GM19328 (cell line): ENCODE data around the gene OR14A16.

Experiments
- ATAC-seq: cut with Tn5 transposase; IDR thresholded peaks from one replicate; pipeline ENCODE4 v1.9.1; 2021; ENCODE audit warnings: mild to moderate bottlenecking, moderate library complexity; ENCODE audit not compliant: unreplicated experiment

Gene OR14A16, protein sequence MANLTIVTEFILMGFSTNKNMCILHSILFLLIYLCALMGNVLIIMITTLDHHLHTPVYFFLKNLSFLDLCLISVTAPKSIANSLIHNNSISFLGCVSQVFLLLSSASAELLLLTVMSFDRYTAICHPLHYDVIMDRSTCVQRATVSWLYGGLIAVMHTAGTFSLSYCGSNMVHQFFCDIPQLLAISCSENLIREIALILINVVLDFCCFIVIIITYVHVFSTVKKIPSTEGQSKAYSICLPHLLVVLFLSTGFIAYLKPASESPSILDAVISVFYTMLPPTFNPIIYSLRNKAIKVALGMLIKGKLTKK

DNA sequence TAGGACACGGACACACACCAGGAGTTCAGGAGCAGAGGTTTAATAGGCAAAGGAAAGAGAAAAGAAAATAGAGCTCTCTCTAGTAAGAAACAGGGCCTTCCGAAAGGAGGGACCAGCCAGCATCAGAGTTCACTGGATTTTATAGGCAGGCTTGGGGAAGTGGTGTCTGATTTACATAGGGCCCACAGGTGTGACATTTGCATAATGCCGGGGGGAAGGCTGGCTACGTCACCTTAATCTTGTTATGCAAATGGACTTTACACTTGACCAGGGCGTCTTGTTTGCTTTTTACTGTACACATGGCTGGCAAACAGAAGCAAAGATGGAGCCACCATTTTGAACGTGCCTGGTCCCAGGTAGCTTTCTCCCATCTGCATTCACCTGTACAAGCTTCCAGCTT lies at the start of gene OR14A16:
Gene OR14A16, minus strand, starts transcription at position 97 of the 400 bp plus-strand sequence. CDS start 8,390 bp downstream, outside the sequence.
- no peak for ATAC-seq

DNA sequence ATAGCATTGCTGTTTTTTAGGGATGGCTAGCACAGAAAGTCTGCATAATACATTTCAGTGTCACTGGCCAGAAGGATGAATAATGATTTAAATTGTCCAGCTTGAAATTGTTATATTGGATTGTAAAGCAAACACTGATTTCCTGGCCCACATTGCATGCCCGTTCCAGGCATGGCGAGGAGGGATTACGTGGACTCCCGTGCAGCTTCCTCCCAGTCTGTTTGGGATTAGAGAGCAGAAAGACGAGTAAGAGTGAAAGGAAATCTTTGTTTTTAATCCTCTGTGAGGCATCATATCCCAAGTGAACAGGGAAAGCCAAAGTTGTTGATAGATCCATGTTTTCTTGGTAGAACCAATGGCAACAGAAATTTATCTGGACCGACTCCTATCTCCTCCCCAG lies 41.5 kb upstream of the OR14A16 start:
- no peak for ATAC-seq

- no peak for ATAC-seq
These were observed 40.7 kb upstream of the OR14A16 start for GRCh38 chr1:247864644-247865043.

DNA sequence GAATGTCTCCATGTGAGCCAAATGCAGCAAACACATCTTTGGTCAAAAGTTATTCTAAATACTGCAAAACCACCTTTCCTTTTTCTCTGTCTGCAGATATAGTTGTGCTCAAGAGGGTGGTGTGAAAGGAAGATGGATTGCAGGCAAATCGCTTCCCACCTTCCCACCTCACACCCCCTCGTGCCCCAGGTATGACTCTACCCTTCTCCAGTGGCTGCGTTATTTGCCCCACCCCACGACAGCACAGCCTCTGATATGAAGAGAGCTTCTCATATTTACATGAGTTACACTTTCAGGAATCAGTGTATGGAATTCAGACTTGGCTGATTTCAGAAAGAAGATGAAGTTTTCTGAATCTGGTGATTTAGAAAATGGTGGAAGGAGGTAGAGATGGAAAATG lies 38.8 kb upstream of the OR14A16 start:
- no peak for ATAC-seq

GRCh38 chr1:247857985-247858619 lies 34.2 kb upstream of the OR14A16 start:
- ATAC-seq = no peak

DNA sequence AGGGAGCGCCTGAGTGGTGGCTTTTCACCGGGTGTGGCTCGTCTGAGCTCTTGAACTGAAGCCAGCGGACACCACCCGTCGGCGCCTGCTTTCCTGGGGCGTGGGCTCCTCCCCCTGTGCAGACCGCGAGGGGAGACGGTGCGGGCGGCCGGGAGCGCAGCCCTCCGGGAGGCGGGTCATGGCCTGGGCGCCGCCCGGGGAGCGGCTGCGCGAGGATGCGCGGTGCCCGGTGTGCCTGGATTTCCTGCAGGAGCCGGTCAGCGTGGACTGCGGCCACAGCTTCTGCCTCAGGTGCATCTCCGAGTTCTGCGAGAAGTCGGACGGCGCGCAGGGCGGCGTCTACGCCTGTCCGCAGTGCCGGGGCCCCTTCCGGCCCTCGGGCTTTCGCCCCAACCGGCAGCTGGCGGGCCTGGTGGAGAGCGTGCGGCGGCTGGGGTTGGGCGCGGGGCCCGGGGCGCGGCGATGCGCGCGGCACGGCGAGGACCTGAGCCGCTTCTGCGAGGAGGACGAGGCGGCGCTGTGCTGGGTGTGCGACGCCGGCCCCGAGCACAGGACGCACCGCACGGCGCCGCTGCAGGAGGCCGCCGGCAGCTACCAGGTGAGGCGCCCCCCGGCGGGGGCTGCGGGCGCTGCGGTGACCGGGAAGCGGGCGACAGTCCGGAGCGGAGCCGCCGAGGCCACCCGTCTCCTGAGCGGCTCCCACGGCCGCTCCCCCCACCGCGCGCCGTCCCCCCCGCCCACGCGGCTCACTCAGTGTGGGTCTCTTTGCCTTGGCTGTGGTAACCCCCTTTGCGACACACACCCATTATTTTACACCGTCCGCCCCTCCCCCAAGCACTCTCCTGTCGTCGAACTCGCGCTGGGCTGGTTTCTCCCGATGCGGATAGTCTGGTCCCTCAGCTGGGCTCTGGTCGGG lies 33.4 kb upstream of the OR14A16 start, which contains the start of gene TRIM58:
Gene TRIM58, plus strand, starts transcription at position 119 of the 916 bp plus-strand sequence. Its CDS starts 60 bp downstream, at position 179.
- ATAC-seq = no peak

GRCh38 chr1:247855911-247856310 lies 32.0 kb upstream of the OR14A16 start:
- no peak for ATAC-seq

- no peak for ATAC-seq
These were observed 31.1 kb upstream of the OR14A16 start for GRCh38 chr1:247854899-247855545.

- ATAC-seq = no peak
These were observed 25.7 kb upstream of the OR14A16 start for GRCh38 chr1:247849616-247850015.

- no peak for ATAC-seq
These were observed 24.4 kb upstream of the OR14A16 start for GRCh38 chr1:247848346-247848745.

DNA sequence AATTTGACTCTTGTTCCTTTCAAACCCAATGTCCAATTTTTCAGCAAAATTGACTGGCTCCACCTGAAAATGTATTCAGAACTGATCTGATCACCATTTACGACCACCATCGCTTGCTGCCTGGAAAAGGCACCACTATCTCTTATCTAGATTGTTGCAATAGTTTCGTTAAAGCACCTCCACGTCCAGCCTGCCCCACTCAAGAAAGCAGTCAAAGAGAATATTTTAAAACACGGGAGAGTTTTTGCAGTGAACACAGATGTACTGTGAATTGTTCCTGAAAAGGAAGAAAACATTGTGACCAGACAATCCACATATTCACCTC lies 21.7 kb upstream of the OR14A16 start:
- no peak for ATAC-seq

GRCh38 chr1:247845011-247845692 lies 21.2 kb upstream of the OR14A16 start:
- ATAC-seq = no peak

GRCh38 chr1:247843411-247843810 lies 19.5 kb upstream of the OR14A16 start:
- no peak for ATAC-seq

DNA sequence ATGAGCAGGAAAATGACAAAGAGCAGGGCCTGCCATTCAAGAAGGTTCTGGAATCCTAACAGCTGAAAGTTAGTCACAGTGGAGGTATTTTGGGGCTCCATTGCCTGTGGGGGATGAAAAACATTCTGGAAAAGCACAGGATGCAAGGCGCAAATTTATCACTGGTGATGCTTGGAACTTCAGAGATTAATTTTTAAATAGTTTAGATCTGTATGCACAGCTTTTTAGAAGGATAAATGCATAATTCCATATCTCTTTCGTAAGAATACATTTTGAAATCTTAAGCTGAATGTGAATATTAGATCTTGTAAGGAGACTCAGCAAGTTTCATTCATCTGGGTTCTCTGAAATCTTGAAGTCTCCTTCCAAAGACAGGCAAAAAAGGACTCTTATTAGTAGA lies 17.9 kb upstream of the OR14A16 start, which contains the start of gene OR11L1:
Gene OR11L1, minus strand, starts transcription at position 101 of the 400 bp plus-strand sequence. Its CDS starts 0 bp downstream, at position 101.
- no peak for ATAC-seq

- ATAC-seq = no peak
These were observed 16.9 kb upstream of the OR14A16 start for GRCh38 chr1:247840818-247841217.

GRCh38 chr1:247833601-247834000 lies 9.7 kb upstream of the OR14A16 start:
- ATAC-seq = no peak

GRCh38 chr1:247829656-247830055 lies 5.7 kb upstream of the OR14A16 start:
- no peak for ATAC-seq

DNA sequence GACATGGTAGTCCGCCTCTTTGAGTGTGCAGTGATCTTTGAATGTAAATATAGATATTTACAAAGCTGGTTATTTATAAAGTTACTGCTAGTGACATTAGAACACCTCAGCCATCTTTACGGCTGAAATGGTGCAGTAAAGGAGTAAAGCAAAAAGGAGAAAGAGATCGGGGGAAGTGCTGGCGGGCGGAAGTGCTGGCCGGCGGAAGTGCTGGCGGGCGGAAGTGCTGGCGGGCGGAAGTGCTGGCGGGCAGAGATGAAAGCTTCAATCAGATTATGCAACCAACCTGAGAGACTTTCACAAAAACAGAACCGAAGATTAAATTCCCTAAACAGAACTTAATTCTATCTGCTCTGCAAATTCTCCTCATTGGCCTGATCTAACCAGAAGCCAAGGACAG lies 1.4 kb upstream of the OR14A16 start:
- ATAC-seq = no peak

DNA sequence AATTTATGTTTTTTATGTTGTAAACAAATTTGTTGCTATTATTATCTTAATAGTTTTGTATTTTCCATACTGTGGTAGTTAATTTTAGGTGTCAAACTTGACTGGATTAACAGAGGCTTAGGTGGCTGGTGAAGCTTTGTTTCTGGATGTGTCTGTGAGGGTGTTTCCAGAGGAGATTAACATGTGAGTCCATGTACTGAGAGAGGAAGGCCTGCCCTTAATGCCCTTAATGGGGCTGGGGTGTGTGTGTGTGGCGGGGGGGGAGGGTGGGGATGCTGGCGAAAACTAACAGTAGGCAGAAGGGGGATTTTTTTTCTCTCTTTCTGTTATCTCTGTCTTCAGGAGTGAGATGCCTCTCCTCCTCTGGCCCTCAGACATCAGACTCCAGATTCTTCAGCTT lies 1.9 kb downstream of the OR14A16 start:
- no peak for ATAC-seq

DNA sequence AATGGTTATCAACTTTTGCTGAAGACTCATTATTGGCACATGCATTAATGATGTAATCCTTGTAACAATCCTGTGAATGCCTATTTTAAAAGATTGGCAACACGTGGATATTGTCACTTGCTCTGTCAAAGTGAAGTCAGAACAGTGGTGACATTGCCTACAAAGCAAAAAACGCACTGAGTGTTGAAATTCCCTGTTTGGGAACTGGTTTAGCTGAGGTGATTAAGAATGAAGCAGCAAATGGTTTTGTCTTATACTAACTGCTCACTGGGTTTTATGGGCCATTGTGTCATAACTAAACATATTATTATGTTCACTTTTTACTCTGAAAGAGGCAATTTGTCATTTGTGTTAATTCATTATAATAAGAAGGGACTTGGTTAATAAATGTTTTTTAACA lies 11.3 kb downstream of the OR14A16 start:
- no peak for ATAC-seq
